GM12878 (cell line): ENCODE results near the gene HMHB1.

Experiments
- POLR2A ChIP-seq: IDR thresholded peaks from 2 replicates; pipeline ENCODE4 v1.6.1; 2011; ENCODE audit warnings: low read depth, mild to moderate bottlenecking, low read length
- RELB ChIP-seq: fragments of 450-650 bp; IDR thresholded peaks from 2 replicates; pipeline ENCODE4 v1.6.1; 2017; ENCODE audit warnings: low read depth, mild to moderate bottlenecking, moderate library complexity
- TF ChIP-seq, protein P1 (sequence below), 3 experiments: IDR thresholded peaks in 2 of 3; conservative IDR thresholded peaks in 1 of 3; 2 replicates each; pipeline ENCODE4 v1.5.1; 2011; ENCODE audit warnings: low read depth in 3 of 3, low read length in 3 of 3, mild to moderate bottlenecking in 3 of 3, control low read depth in 2 of 3, moderate library complexity in 2 of 3, inconsistent platforms in 1 of 3, mixed read lengths in 1 of 3; ENCODE audit not compliant: control insufficient read depth in 2 of 3, insufficient read depth in 1 of 3; ENCODE audit errors: extremely low read depth in 1 of 3

DNA sequence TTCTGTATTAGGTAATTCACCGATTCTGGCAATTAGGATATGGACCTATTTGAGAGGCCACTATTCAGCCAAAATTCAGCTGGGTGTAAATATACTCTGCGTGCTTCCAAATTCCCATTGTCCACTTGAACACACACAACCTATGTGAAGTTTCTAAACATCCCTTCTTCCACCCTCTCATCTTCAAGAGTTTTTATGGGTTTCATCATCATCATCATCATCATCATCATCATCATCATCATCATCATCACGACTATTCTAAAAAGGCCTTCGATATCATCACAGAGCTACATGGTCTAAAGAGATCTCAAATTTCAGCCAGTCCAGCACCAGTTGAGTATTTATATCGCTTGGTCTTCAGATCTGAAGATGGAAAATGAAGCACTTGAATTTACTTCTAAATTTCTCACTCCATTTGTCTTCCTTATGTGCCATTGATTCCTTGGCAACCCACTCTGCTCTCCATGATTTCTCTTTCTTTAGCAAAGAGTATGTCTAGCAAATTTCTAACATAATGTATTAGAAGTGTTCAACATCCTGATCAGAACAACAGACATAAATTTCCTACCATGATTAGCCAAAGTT is 49.2 kb upstream of the HMHB1 start:
- no peak for TF ChIP-seq POLR2A
- TF ChIP-seq, protein P1, sequence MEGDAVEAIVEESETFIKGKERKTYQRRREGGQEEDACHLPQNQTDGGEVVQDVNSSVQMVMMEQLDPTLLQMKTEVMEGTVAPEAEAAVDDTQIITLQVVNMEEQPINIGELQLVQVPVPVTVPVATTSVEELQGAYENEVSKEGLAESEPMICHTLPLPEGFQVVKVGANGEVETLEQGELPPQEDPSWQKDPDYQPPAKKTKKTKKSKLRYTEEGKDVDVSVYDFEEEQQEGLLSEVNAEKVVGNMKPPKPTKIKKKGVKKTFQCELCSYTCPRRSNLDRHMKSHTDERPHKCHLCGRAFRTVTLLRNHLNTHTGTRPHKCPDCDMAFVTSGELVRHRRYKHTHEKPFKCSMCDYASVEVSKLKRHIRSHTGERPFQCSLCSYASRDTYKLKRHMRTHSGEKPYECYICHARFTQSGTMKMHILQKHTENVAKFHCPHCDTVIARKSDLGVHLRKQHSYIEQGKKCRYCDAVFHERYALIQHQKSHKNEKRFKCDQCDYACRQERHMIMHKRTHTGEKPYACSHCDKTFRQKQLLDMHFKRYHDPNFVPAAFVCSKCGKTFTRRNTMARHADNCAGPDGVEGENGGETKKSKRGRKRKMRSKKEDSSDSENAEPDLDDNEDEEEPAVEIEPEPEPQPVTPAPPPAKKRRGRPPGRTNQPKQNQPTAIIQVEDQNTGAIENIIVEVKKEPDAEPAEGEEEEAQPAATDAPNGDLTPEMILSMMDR (IDR thresholded peaks at IDR 0.05 in 2 of 3, conservative IDR thresholded peaks at IDR 0.05 in 1 of 3; ENCODE audit: control insufficient read depth in 2 of 3, extremely low read depth in 1 of 3, insufficient read depth in 1 of 3, low read depth in 3 of 3, low read length in 3 of 3) = no peak
- TF ChIP-seq RELB = no peak
